HG03342 (cell line): ENCODE data around the gene NEO1.

ENCODE experiments used
- ATAC-seq: cut with Tn5 transposase; IDR thresholded peaks from one replicate; pipeline ENCODE4 v1.9.1; 2021; ENCODE audit warnings: mild to moderate bottlenecking, moderate library complexity; ENCODE audit not compliant: unreplicated experiment

NEO1 gene

GRCh38 chr15:73069109-73069508 is 16.8 kb downstream of the NEO1 start:
- no peak for ATAC-seq

GRCh38 chr15:73072894-73073293 is 20.6 kb downstream of the NEO1 start:
- ATAC-seq = no peak

GRCh38 chr15:73074241-73074640 is 22.0 kb downstream of the NEO1 start:
- ATAC-seq = no peak

GRCh38 chr15:73075160-73075859 is 23.0 kb downstream of the NEO1 start:
- no peak for ATAC-seq

- no peak for ATAC-seq
These were observed 26.0 kb downstream of the NEO1 start for GRCh38 chr15:73078291-73078690.

GRCh38 chr15:73078722-73079121 is 26.5 kb downstream of the NEO1 start:
- no peak for ATAC-seq

- ATAC-seq = no peak
These were observed 27.3 kb downstream of the NEO1 start for GRCh38 chr15:73079565-73079964.

- ATAC-seq = no peak
These were observed 29.2 kb downstream of the NEO1 start for GRCh38 chr15:73081321-73081958.

GRCh38 chr15:73082812-73083211 is 30.5 kb downstream of the NEO1 start:
- no peak for ATAC-seq

GRCh38 chr15:73087098-73087497 is 34.8 kb downstream of the NEO1 start:
- ATAC-seq = no peak

GRCh38 chr15:73105064-73105463 is 52.8 kb downstream of the NEO1 start:
- no peak for ATAC-seq

- no peak for ATAC-seq
These were observed 56.4 kb downstream of the NEO1 start for GRCh38 chr15:73108676-73109075.

- no peak for ATAC-seq
These were observed 57.5 kb downstream of the NEO1 start for GRCh38 chr15:73109765-73110164.

- no peak for ATAC-seq
These were observed 57.9 kb downstream of the NEO1 start for GRCh38 chr15:73110201-73110600.

GRCh38 chr15:73114064-73114463 is 61.8 kb downstream of the NEO1 start:
- ATAC-seq = no peak

GRCh38 chr15:73116164-73116563 is 63.9 kb downstream of the NEO1 start:
- no peak for ATAC-seq

- ATAC-seq = no peak
These were observed 65.8 kb downstream of the NEO1 start for GRCh38 chr15:73118055-73118454.

- ATAC-seq = no peak
These were observed 67.2 kb downstream of the NEO1 start for GRCh38 chr15:73119478-73119877.

- no peak for ATAC-seq
These were observed 68.0 kb downstream of the NEO1 start for GRCh38 chr15:73120269-73120668.

GRCh38 chr15:73125219-73125618 is 73.0 kb downstream of the NEO1 start:
- ATAC-seq = no peak

- peak; percentile 56 for ATAC-seq
These were observed 75.2 kb downstream of the NEO1 start for GRCh38 chr15:73127302-73127936.

GRCh38 chr15:73130830-73131229 is 78.6 kb downstream of the NEO1 start:
- no peak for ATAC-seq
